ENCODE results near the gene INO80E.
"Not testable (repeated sequence)": the region's sequence is repeated elsewhere in the genome, so short reads cannot be mapped to it uniquely, and the experiment has no call there.

The INO80E gene, protein sequence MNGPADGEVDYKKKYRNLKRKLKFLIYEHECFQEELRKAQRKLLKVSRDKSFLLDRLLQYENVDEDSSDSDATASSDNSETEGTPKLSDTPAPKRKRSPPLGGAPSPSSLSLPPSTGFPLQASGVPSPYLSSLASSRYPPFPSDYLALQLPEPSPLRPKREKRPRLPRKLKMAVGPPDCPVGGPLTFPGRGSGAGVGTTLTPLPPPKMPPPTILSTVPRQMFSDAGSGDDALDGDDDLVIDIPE

DNA sequence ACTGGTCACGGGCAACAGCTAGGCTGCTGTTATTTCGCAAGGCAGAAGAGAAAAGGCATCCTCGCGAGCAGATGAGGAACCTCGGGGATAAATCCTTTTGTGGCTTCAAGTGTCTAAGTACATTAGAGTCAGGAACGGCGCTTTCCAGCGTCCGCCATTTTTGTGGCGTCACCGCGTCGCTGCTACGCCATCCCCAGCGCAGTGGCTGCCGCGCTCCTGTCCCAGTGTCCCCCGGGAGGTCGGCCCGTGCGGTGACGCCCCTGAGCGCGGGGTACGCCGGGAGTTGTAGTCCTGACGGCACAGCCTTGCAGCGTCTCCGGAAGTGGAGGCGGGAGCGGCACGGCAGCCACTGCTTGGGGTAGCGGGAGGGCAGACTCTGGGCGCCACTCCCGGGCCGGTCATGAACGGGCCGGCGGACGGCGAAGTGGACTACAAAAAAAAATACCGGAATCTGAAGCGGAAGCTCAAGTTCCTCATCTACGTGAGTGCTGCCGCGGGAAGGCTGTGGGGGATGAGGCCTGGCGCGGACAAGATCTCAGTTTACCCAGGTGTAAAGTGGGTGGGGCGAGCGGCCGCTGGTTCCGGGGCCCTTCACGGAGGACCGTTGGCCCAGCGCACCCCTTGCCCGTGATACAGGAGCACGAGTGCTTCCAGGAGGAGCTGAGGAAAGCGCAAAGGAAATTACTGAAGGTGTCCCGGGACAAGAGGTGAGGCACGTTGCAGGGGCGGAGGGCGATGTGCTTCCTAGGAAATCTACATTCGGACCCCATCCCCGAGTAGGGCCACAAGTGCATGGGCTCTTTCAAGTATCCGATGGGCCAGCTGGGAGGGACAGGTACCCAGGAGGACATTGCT is at the start of gene INO80E:
Gene INO80E, plus strand, starts transcription at position 331 of the 855 bp plus-strand sequence. Its CDS starts 70 bp downstream, at position 401.
- DNase-seq: peak; percentile 95 to 99 (median 98)

- DNase-seq: no peak
Measured at GRCh38 chr16:29947897-29948296, 48.1 kb upstream of the INO80E start.

DNA sequence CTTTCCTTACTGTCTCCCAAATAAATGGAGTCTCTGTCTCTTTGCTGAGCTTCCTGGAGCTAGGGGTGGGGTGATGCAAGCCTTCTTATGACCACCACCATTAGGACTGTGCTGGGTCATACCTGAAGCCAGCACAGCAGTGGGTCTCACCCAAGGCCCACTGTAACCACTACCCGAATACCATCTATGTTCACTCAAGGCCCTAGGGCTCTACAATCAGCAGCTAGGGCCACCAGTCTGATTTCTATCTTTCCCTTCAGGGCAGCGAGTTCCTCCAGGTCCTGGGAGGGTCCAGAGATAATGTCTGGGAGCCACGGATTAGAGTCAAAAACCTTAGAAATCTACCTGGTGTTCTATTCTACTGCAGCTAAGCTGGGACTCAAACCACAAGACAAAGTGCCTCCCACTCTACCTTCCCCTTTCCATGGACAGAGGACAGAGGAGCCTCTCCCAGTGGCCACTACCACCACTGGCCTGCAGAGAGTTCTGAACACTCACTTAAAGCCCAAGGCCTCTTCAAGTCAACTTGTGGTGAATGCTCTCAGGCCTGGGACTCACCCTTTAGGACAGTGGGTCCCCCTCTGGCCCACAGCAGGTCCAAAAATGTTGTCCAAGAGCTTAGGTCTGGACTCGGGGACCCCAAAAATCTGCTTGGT is 45.1 kb upstream of the INO80E start:
- no peak for DNase-seq

- DNase-seq: no peak
Measured at GRCh38 chr16:29951625-29952365, 44.2 kb upstream of the INO80E start.

GRCh38 chr16:29958756-29959155 is 37.3 kb upstream of the INO80E start:
- no peak for DNase-seq

GRCh38 chr16:29959293-29959692 is 36.7 kb upstream of the INO80E start:
- peak in 2 of 6 experiments; percentile 13 to 24 for DNase-seq

GRCh38 chr16:29959821-29960220 is 36.2 kb upstream of the INO80E start:
- DNase-seq: not testable (repeated sequence)

DNA sequence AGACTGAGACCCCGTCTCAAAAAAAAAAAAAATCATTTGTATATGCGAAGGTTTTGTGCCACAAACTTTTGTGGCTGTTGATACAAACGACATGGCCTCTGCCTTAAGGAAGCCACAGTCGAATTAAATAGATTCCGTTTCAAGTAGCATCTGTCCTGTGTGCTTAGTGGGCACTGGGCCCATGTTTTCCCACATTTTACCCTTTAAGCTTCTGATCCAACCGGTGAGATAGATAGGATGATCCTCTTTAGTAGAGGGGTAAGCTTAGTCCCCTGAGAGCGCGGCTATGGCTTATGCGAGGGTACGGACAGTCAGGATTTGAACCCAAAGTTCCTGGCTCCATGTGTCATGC is 34.9 kb upstream of the INO80E start:
- peak in 1 of 6 experiments; percentile 32 for DNase-seq

DNA sequence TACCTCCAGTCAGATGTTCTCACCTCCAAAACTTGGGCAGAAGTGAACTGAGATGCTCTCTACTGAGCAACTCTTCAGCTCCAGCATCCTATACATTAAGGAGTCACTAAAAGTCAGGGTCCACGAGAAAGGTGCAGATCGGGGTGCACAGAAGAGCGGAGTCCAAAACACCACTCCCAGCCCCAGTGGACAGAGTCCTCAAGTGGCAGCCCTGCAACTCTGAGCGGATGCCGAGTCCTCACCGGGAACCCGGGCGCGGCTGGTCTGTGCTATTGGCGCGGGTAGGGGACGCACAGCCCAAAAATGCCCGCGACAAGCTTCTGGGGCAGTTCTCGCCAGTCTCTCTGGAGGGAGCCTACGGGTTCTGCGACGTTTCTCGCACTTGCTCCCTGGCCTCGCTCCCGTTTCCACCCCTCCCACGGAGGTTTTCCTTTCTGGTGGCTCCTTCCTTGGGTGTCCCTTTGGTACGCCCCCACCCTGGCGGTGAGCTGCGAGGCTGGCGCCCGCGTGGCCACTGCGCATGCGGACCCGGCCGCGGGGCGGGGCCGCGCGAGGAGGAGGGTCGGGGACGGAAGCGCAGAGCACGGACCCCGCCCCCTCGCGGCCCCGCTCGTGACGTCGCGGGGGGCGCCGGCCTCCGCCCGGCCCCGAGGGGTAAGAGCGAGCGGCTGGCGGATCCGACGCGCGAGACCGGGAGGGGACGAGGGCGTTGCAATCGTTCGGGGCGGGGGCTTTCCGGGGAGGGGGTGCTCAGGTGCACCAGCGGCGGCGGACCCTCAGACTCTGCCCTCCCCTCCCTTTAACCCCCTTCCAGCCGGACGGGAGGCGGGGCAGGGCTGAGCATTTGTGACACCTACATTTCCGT is 34.3 kb upstream of the INO80E start, which contains the start of gene TMEM219:
Gene TMEM219, plus strand, starts transcription at position 601 of the 865 bp plus-strand sequence. CDS start 1,065 bp downstream, outside the sequence.
- peak; percentile 88 to 96 (median 91) for DNase-seq

DNA sequence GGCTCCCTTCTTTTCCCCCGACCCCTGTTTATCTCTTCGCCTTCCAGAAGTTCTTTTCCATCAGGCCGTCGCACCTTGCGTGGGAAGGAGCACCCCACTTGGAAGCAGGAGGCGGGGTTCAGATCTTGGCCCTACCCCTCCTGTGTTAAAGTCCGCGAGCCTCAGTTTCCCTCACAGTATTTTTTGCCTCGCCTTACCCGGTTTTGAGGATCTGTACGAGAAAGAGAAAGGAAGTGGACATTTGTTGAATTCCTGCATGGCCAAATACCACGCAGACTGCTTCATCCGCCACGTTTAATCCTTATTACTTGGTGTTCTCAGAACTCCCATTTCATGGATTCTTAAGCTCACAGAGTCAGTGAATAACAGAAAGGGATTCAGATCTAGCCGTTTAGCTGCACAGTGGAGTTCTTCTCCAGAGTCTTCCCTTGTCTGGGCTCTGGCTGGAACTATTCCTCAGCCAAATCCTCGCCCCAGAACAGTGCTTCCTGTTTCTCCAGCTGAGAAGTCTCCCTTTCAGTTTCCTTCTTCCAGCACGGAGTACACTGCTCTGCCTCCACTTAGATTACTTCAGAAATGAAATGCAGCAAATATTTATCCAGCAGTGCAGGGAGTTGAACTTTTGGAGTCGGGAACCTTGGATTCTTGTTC is 33.6 kb upstream of the INO80E start:
- peak in 1 of 6 experiments; percentile 48 for DNase-seq

- no peak for DNase-seq
Measured at GRCh38 chr16:29963021-29963743, 32.9 kb upstream of the INO80E start.

GRCh38 chr16:29968205-29968604 is 27.8 kb upstream of the INO80E start:
- DNase-seq: no peak

DNA sequence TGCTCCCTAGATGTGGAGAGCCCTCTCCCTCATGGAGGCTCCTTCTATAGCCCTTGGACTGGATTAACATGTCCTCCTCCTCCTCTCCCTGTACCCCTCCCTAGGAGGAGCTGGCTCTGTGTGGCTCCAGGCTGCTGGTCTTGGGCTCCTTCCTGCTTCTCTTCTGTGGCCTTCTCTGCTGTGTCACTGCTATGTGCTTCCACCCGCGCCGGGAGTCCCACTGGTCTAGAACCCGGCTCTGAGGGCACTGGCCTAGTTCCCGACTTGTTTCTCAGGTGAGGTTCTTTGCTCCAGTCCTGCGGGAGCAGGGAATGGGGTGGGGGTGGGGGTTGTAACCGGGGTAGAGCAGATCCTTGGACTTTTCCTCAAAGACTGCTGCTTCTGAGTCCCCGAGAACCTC is 24.7 kb upstream of the INO80E start:
- DNase-seq: no peak

GRCh38 chr16:29972500-29972899 is 23.5 kb upstream of the INO80E start:
- no peak for DNase-seq

GRCh38 chr16:29972992-29973383 is 23.1 kb upstream of the INO80E start:
- no peak for DNase-seq

DNA sequence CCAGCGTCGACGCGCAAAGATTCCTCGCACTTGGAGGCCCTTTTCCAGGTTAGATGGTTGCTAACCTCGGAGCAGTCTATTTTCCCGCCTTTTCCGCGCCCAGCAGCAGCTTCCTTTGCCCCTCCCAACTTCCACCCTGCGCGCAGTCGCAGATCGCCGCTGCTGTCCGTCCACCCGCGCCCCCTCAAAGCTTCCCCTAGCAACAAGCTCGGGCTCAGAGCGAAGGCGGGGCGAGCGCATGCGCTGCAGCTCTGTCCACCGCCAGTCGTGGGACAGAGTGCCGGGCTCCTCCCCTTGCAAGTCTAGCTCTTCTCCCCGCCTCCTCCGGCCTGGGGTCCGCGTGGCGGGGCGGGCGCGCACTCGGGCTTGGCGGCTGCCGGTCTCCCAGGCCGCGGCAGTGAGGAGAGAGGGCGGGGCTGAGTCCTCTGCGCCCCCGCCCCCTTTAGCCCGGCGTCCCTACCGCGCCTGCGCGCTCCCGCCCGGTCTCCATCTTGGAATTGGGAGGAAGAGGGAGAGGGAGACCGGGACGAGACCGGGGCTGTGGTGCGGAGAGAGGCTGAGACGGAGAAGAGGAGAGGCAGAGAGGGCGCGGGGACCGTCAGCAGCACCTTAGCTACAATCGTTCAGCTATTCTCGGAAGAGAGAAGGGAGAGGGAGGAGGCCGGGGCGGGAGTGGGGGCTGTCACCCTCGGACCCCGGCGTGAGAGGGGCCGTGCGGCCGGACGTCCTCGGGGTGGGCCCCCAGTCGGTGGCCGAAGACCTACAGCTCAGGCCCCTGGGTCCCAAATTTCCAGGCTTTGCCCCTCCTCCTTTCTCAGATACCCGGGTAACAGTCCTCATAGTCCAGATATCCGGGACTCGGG is 22.4 kb upstream of the INO80E start, which contains the start of gene TAOK2:
Gene TAOK2, plus strand, starts transcription at position 485 of the 863 bp plus-strand sequence. CDS start 3,905 bp downstream, outside the sequence.
- peak; percentile 82 to 93 (median 88) for DNase-seq

DNA sequence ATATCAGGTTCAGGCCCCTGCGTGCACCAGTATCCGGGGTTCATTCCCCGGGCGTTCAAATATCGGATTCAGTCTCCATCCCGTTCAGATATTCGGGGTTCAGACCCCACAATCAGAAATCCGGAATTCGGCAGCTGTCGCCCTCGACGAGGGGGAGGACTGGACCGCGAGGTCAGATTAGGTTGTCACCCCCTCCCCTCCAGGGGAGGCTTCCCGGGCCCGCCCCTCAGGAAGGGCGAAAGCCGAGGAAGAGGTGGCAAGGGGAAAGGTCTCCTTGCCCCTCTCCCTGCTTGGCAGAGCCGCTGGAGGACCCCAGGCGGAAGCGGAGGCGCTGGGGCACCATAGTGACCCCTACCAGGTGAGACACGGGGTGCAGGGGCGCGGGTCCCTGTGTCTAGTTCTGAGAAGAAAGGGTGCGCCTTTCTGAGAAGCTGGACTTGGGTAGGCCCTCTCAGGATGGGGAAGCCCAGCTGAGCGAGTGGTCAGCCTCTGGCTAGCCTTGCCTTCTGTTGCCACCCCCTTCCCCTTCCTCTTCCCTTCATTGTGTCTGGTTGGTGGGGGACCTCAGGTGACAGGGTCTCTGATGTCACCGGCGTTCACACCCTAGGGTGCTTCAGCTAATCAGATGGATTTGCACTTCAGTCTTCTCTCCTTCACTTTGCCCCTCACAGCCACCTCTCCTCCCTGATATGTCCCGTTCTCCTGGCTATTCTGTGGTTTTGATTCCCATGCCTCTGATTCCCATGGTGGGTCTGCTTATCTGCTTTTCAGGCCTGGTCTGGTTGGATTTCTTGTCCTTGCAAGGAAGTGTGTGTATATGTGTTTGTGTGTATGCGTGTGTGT is 21.5 kb upstream of the INO80E start:
- peak in 3 of 6 experiments; percentile 14 to 42 (median 38) for DNase-seq

DNA sequence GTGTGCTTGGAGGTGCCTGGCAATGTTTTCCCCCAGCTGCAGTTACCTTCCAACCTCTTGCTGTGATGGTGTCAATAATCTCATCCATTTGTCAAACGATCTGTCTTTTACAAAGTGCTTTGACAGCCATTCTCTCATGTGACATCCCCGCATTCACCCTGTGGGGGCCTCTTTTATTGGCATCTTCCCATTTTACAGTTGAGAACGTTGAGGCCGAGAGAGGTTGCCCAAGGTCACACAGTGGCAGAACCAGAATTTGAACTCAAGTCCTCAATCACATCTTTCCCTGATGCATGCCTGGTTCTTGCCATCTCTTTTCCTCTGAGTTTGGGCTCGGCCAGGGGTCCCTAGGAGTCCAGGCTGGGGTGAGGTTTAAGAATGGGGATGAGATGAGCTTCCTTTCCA is 20.9 kb upstream of the INO80E start:
- no peak for DNase-seq
